ENCODE data around the gene OGG1.

- TF ChIP-seq CTCF (IDR thresholded peaks at IDR 0.05; ENCODE audit: insufficient read depth, low read depth, low read length) (no peak), EZH2 (IDR thresholded peaks at IDR 0.05; ENCODE audit: insufficient read depth, low read length) (no peak)
These were observed 35.2 kb downstream of the OGG1 start for GRCh38 chr3:9784965-9785364.

Measured in astrocyte (in vitro differentiated cells and primary cell).